SK-N-SH treated with all-trans-retinoic acid at 6 μM for 48 hours (cell line): ENCODE data around the gene MSRB3.

Source experiments
- RARB ChIP-seq: fragments of 250-450 bp; sonication (Bioruptor Pico); IDR thresholded peaks from 2 replicates; pipeline ENCODE4 v1.8.0; 2021; ENCODE audit warnings: mild to moderate bottlenecking, moderate library complexity

Gene MSRB3

GRCh38 chr12:65511912-65512311, 233.4 kb downstream of the MSRB3 start (continued):
- no peak for TF ChIP-seq RARB
- TF ChIP-seq, all 23 proteins: peak for 0
